Natural killer cell (primary cell): Measurements from ENCODE around the gene DSTYK. TPM values are rescaled to one million over a fixed set of nuclear protein-coding genes. Genes with fewer than 3 reads are reported as not detected.

Experiments used
- ATAC-seq, 3 donors: fragments of 150-1000 bp in 2 of 3; fragments of 200-7000 bp in 1 of 3; cut with Tn5 transposase; 1 replicate in 1 of 3; 2 replicates in 2 of 3; pipeline ENCODE4 v1.10.0; 2021; ENCODE audit warnings: mild to moderate bottlenecking in 2 of 3, moderate library complexity in 2 of 3
- DNase-seq, 2 donors: peaks; one replicate each; pipeline versions ENCODE4 v3.0.0 to v3.0.0-alpha.2; 2013 to 2021; ENCODE audit warnings: mixed read lengths in 1 of 2
- H3K27ac ChIP-seq: one replicate; pipeline ENCODE4 v1.5.1; 2013; ENCODE audit warnings: mild to moderate bottlenecking, low read length
- H3K27me3 ChIP-seq: one replicate; pipeline ENCODE4 v1.6.1; 2013; ENCODE audit warnings: low read length; ENCODE audit not compliant: control insufficient read depth, insufficient read depth
- H3K36me3 ChIP-seq: one replicate; pipeline ENCODE4 v1.6.1; 2013; ENCODE audit warnings: low read length; ENCODE audit not compliant: control insufficient read depth, insufficient read depth
- H3K4me1 ChIP-seq: one replicate; pipeline ENCODE4 v1.6.1; 2013; ENCODE audit warnings: low read length; ENCODE audit not compliant: control insufficient read depth, insufficient read depth
- H3K4me3 ChIP-seq: one replicate; pipeline ENCODE4 v1.5.1; 2013; ENCODE audit warnings: low read length
- H3K9me3 ChIP-seq: one replicate; pipeline ENCODE4 v1.6.1; 2013; ENCODE audit warnings: low read length; ENCODE audit not compliant: control insufficient read depth, insufficient read depth
- H3K27ac Mint-ChIP-seq, 2 donors: one replicate each; pipeline ENCODE4 v1.8.0; 2022; ENCODE audit warnings: mild to moderate bottlenecking in 2 of 2, mixed read lengths in 2 of 2, moderate library complexity in 1 of 2
- H3K27me3 Mint-ChIP-seq, 2 donors: one replicate each; pipeline ENCODE4 v1.8.0; 2022; ENCODE audit warnings: low read depth in 2 of 2, mixed read lengths in 2 of 2
- H3K36me3 Mint-ChIP-seq: one replicate; pipeline ENCODE4 v1.8.0; 2022; ENCODE audit warnings: mixed read lengths
- H3K4me1 Mint-ChIP-seq, 2 donors: one replicate each; pipeline ENCODE4 v1.8.0; 2022; ENCODE audit warnings: mixed read lengths in 2 of 2
- H3K4me3 Mint-ChIP-seq: one replicate; pipeline ENCODE4 v1.8.0; 2022; ENCODE audit warnings: mild to moderate bottlenecking, moderate library complexity, mixed read lengths
- H3K9me3 Mint-ChIP-seq, 2 donors: one replicate each; pipeline ENCODE4 v1.8.0; 2022; ENCODE audit warnings: mixed read lengths in 2 of 2
- WGBS: methylation state at CpG from one replicate; pipeline ENCODE4 v1.1.7; 2013; ENCODE audit warnings: missing lambda C conversion rate; ENCODE audit not compliant: insufficient coverage; 5-methylcytosine and 5-hydroxymethylcytosine counted together
- intact Hi-C: fragments of 100-400 bp; cut with micrococcal nuclease; formaldehyde crosslinking; loops from one replicate; pipeline ENCODE4 v1.14.2; 2022
- total RNA-seq, 4 donors: library from RNA; stranded (reverse); fragments of 120-200 nt in 1 of 4; gene quantifications; one replicate each; pipeline versions ENCODE4 v1.2.3 to v1.2.4, GENCODE V29; 2013 to 2022
- TF ChIP-seq, protein P1 (sequence below): fragments of 200-600 bp; IDR thresholded peaks from one replicate; pipeline ENCODE4 v1.8.0; 2022; ENCODE audit warnings: antibody characterized with exemption

The DSTYK gene
- total RNA-seq, 3 donors from 2014 or later (not counting 1 experiment from before 2014, with no cell fraction given): 9.9 to 17.5 (median 14.9) TPM

DNA sequence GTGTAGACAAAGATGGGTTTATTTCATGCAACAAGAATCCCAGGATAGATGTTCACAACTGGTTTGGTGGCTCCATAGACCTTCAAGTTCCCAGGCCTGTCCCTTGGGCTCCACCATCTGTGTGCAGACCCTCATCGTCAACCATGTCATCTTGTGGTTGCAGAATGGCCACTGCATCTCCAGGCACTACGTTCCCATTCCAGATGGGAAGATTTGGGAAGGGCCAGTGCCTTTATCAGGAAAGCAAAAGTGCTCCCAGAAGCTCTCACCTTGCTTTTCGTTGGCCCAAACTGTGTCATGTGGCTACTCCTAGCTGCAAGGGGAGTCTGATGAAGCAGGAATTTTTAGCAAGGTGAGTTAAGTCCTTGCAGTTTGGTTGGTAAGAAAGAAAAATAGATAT lies 29.1 kb upstream of the DSTYK start:
- 83% methylated on average over 3 of the region's 3 CpGs for WGBS

DNA sequence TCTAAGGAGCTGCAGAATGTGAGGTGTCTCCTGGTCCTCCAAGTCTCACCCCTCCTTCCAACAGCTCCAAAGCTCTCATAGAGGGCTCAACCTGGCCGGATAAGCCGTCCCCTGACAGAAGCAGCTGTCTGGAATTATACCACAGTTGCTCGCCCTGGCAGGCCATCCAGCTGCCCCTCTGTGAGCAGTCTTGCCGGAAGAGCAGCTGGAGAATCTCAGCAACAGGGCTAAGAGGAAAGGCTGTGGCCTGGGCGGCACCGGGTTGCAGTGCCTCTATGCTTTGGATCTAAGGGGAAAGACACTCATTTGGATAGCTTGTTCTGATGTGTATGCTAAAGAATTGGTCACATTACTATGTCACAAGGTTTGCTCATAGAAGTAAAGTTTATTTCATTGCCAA lies 28.6 kb upstream of the DSTYK start:
- peaks cover 26 to 32% of the 10 kb centered on the region in 2 donors for H3K27me3 Mint-ChIP-seq
- TF ChIP-seq, protein P1, sequence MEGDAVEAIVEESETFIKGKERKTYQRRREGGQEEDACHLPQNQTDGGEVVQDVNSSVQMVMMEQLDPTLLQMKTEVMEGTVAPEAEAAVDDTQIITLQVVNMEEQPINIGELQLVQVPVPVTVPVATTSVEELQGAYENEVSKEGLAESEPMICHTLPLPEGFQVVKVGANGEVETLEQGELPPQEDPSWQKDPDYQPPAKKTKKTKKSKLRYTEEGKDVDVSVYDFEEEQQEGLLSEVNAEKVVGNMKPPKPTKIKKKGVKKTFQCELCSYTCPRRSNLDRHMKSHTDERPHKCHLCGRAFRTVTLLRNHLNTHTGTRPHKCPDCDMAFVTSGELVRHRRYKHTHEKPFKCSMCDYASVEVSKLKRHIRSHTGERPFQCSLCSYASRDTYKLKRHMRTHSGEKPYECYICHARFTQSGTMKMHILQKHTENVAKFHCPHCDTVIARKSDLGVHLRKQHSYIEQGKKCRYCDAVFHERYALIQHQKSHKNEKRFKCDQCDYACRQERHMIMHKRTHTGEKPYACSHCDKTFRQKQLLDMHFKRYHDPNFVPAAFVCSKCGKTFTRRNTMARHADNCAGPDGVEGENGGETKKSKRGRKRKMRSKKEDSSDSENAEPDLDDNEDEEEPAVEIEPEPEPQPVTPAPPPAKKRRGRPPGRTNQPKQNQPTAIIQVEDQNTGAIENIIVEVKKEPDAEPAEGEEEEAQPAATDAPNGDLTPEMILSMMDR: no peak
- H3K9me3 Mint-ChIP-seq: no peaks in the 10 kb centered on the region
- Histone ChIP-seq H3K27ac (no peak overlapping the region), H3K9me3 (no peaks in the 10 kb centered on the region), H3K27me3 (peaks cover 2% of the 10 kb centered on the region), H3K4me1 (no peaks in the 10 kb centered on the region), H3K4me3 (no peak overlapping the region), H3K36me3 (no peaks in the 10 kb centered on the region)
- no peaks in the 10 kb centered on the region for H3K36me3 Mint-ChIP-seq
- ATAC-seq (no peak), DNase-seq (no peak)
- no peaks in the 10 kb centered on the region for H3K4me1 Mint-ChIP-seq
- no peak overlapping the region for H3K4me3 Mint-ChIP-seq
- H3K27ac Mint-ChIP-seq: no peak overlapping the region
- intact Hi-C loops: loop anchor here (10.0 kb wide), 1 partner anchor 175 kb away; no protein-coding TSS in a partner anchor
- 90% methylated on average over 6 of the region's 6 CpGs for WGBS

More for the DNA sequence above, 29.1 kb upstream of the DSTYK start:
- Histone ChIP-seq H3K9me3 (no peaks in the 10 kb centered on the region), H3K4me1 (no peaks in the 10 kb centered on the region), H3K4me3 (no peak overlapping the region), H3K36me3 (no peaks in the 10 kb centered on the region), H3K27ac (no peak overlapping the region), H3K27me3 (peaks cover 2% of the 10 kb centered on the region)
- no peak for DNase-seq
- H3K4me1 Mint-ChIP-seq: no peaks in the 10 kb centered on the region
- H3K36me3 Mint-ChIP-seq: no peaks in the 10 kb centered on the region
- H3K4me3 Mint-ChIP-seq: no peak overlapping the region
- TF ChIP-seq, protein P1: no peak
- H3K9me3 Mint-ChIP-seq: no peaks in the 10 kb centered on the region
- intact Hi-C loops: loop anchor here (10.0 kb wide), 1 partner anchor 176 kb away; no protein-coding TSS in a partner anchor
- peaks cover 26 to 32% of the 10 kb centered on the region in 2 donors for H3K27me3 Mint-ChIP-seq
- H3K27ac Mint-ChIP-seq: no peak overlapping the region
- ATAC-seq: no peak

DNA sequence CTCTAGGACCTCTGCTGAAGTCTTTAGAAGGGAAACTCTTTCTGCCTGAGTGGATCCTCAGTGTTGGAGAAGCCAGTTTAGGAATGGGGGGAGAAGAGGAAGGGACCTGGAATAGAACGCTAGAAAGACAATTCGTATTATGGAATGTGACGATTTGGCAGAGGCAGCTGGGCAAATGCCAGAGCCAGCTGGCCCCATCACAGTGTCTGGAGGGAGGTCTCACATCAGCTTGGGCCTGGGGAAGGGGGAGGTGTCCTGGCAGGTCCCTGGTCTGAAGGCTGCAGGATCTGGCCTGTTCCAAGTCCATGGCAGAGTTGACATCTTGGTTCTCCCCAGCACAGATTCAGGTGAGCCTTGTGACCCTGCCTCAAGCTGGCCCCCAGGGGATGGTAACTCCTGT lies 27.6 kb upstream of the DSTYK start:
- no peak overlapping the region for H3K4me3 ChIP-seq
- H3K27me3 Mint-ChIP-seq: peaks cover 29 to 32% of the 10 kb centered on the region in 2 donors
- no peaks in the 10 kb centered on the region for H3K4me1 Mint-ChIP-seq
- intact Hi-C loops: no loop called here
- TF ChIP-seq, protein P1: no peak
- no peak overlapping the region for H3K4me3 Mint-ChIP-seq
- no peaks in the 10 kb centered on the region for H3K4me1 ChIP-seq
- H3K36me3 ChIP-seq: no peaks in the 10 kb centered on the region
- no peak overlapping the region for H3K27ac Mint-ChIP-seq
- peaks cover 2% of the 10 kb centered on the region for H3K27me3 ChIP-seq
- ATAC-seq (no peak), DNase-seq (no peak)
- H3K9me3 ChIP-seq: no peaks in the 10 kb centered on the region
- WGBS: 97% methylated on average over 3 of the region's 3 CpGs
- no peak overlapping the region for H3K27ac ChIP-seq
- H3K9me3 Mint-ChIP-seq: no peaks in the 10 kb centered on the region
- no peaks in the 10 kb centered on the region for H3K36me3 Mint-ChIP-seq
